NB4 (cell line): ENCODE results near the gene C1orf174.

Experiments used
- CTCF ChIP-seq: IDR thresholded peaks from one replicate; pipeline ENCODE4 v1.5.1; 2012; ENCODE audit warnings: low read depth, low read length
- MAX ChIP-seq: IDR thresholded peaks from 2 replicates; pipeline ENCODE4 v1.6.1; 2011; ENCODE audit warnings: low read depth, low read length
- MYC ChIP-seq: IDR thresholded peaks from 2 replicates; pipeline ENCODE4 v1.6.1; 2011; ENCODE audit warnings: low read depth, low read length
- POLR2A ChIP-seq: IDR thresholded peaks from 2 replicates; pipeline ENCODE4 v1.6.1; 2011; ENCODE audit warnings: mild to moderate bottlenecking; ENCODE audit not compliant: insufficient read length; ENCODE audit errors: extremely low read depth

- no peak for TF ChIP-seq POLR2A
- TF ChIP-seq CTCF, result no peak
- no peak for TF ChIP-seq MAX
- TF ChIP-seq MYC, result no peak
Measured at GRCh38 chr1:3885611-3886010, 14.5 kb downstream of the C1orf174 start.
